HG03575 (cell line): Measurements from ENCODE around the gene PRDM11.

Experiments used
- ATAC-seq: cut with Tn5 transposase; IDR thresholded peaks from one replicate; pipeline ENCODE4 v1.9.1; 2021; ENCODE audit not compliant: unreplicated experiment, insufficient number of reproducible peaks, low FRiP score; ENCODE audit errors: extremely low read depth

Gene PRDM11

DNA sequence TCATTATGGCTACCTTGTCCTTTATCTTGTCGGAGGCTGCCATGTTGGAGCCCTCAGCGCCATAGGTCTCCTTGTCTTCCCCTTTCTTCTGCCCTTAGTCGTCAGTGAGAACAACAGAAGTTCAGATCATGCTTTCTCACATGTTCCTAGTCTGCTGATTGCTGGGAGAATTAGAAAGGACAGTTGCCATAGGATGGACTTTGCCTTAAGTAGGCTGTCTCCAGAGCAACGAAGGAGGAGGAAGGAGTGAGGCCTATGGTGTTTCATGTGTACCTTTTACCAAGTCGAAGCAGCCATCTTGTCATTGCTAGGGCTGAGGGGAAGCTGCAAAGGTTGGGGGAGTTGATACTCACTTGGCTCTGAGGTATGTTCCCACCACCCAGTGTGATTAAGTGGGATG, 77.1 kb downstream of the PRDM11 start:
- no peak for ATAC-seq

DNA sequence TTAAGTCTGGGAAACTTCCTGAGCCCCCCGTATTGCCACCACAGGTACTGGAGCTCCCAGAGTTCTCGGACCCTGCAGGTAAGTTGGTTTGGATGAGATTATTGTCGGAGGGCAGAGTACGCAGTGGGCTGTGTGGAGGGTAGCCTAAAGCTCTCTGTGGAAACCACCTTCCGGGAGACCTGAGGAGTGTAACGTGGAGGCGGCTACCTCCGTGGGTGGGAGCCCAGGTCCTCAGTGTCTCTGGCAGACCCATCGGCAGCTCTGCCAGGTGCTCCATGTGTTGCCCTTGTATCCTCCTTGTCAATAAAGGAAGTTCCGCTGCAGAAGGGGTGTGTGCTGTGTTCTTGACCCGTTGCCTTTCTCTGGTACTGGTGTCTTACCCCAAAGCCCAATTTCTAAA, 78.3 kb downstream of the PRDM11 start:
- no peak for ATAC-seq

DNA sequence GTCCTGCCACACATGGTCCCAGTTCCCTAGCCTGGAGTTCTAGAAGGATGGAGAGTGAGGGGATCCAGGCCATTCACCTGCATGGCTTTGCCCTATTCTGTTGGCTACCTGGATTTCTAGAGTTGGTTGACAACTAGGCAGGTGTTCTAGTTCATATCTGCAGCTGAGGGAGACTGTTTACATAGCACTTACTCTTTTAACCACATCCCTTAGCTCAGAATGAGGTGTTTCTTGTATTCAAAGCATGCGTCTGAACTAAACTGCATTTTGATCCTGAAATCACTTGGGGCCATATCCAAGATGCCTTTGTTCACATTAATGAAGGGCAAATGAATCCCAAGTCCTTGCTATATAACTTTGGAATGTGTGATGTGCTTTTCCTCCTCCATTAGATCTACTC, 78.8 kb downstream of the PRDM11 start:
- no peak for ATAC-seq

DNA sequence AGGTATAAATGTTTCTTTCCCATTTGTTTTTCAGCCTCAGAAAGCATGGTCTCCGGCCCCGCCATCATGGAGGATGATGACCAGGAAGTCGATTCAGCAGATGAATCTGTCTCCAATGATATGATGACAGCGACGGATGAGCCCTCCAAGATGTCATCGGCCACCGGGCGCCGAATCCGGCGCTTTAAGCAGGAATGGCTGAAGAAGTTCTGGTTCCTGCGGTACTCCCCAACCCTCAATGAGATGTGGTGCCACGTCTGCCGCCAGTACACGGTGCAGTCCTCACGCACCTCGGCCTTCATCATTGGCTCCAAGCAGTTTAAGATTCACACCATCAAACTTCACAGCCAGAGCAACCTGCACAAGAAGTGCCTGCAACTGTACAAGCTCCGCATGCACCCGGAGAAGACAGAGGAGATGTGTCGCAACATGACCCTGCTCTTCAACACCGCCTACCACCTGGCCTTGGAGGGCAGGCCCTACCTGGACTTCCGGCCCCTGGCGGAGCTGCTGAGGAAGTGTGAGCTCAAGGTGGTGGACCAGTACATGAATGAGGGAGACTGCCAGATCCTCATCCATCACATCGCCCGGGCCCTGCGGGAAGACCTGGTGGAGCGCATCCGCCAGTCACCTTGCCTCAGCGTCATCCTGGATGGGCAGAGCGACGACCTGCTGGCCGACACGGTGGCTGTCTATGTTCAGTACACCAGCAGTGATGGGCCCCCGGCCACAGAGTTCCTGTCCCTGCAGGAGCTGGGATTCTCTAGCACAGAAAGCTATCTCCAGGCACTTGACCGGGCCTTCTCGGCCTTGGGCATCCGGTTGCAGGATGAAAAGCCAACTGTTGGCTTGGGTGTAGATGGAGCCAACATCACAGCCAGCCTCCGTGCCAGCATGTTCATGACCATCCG, 79.8 kb downstream of the PRDM11 start:
- no peak for ATAC-seq

DNA sequence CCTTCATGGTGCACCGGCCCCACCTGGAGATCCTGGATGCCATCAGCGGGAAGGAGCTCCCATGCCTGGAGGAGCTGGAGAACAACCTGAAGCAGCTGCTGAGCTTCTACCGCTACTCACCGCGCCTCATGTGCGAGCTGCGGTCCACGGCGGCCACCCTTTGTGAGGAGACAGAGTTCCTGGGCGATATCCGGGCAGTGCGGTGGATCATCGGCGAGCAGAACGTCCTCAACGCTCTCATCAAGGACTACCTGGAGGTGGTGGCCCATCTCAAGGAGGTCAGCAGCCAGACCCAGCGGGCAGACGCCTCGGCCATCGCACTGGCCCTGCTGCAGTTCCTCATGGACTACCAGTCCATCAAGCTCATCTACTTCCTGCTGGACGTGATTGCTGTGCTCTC, 80.5 kb downstream of the PRDM11 start:
- ATAC-seq = no peak

DNA sequence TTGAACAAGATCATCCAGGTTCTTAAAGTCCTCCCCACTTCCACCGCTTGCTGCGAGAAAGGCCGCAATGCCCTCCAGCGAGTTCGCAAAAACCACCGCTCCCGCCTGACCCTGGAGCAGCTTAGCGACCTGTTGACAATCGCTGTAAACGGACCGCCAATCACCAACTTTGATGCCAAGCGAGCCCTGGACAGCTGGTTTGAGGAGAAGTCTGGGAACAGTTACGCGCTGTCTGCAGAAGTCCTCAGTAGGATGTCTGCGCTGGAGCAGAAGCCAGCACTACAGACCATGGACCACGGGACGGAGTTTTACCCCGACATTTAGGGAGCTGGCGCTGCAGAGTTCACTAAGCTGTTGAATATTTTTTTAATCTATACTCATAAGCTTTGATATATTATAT, 81.4 kb downstream of the PRDM11 start:
- no peak for ATAC-seq

DNA sequence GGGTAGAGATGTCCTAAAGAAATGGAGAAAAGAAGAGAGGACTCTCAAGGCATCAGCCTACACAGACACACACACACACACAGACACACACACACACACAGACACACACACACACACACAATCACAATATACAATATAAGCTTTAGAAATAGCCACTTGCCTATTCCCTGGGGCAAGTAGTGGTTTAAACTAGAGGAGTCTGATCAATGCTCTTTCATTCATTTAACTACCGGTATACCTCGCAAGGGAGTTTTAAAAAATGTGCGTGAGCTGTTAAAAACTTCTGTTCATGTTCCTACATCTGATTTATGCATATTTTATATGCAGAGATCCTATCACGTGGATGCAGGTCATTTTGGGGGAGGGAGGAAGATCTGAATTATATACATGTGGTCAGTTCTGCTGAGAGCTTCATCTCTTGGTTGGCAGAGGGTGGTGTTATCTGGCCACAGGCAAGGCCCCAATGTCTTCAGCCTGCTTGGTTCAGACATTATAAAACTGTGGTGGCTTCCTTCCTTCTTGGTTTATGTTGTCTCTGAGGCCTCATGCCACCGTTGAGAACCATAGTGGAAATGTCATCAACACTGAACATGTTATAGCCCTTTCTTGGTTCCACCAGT, 83.1 kb downstream of the PRDM11 start:
- ATAC-seq = no peak

DNA sequence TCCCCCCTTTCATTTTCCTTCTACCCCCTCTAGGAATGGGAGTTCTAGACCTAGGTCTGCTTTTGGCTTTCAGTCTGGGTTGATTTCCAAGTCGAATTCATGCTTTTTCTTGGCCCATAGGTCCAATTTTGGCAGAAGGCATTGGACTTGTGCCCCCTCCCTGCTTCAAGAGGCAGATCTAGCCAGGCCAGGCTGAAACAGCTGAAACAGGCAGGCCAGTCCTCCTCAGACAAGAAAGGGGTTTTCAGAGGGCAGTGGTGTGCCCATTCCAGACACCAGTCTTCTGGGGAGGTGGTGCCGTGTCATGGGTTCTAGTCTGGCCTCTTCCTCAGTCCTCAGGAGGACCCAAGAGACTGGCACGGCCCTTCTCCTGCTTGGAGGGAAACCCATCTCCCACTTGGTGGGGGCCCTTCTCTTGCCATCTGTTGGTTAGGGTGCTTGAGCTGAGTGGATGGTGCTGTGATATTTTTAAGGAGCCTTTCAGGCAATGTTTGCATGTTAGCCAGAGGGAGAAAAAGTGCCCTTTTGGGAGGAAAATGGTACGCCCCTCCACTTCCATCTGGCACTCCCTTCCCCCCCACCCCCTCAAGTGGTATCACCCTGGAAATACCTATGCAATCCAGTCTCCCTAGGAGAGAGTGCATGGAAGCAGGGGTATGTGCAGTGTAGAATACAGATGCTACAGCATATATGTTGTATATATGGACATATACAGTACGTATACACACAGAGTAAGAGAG, 86.1 kb downstream of the PRDM11 start:
- no peak for ATAC-seq

DNA sequence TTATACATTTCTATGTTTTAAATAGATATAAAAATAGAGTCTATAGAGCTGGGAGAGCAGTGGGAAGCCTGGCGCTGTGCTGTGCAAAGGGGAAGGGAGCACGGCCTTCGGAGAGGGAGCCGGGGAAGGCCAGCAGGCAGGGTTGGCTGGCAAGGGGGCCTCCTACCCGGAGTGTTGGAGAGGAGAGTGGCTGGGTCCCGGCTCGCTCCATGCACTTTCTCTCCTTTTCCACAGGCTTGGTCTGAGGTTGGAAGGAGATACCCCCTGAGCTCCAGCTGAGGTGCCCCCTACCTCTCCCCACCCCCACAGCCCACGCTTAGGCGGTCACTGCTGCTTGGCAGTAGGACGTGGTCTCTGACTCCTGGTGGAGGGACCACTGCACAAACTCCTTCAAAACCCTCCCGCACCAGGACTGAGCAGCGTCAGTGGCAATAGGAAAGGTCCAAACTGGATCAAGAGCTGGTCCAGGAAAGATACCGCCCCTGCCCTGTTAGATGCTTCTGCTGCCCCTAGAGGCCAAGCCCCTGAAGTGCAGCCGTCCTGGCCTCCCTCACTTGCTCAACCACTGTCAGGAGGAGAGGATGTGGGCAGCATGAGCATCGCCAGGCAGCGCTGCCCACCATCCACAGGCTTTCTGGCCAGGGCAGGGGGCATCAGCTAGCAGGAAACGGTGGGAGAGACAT, 86.8 kb downstream of the PRDM11 start:
- no peak for ATAC-seq

DNA sequence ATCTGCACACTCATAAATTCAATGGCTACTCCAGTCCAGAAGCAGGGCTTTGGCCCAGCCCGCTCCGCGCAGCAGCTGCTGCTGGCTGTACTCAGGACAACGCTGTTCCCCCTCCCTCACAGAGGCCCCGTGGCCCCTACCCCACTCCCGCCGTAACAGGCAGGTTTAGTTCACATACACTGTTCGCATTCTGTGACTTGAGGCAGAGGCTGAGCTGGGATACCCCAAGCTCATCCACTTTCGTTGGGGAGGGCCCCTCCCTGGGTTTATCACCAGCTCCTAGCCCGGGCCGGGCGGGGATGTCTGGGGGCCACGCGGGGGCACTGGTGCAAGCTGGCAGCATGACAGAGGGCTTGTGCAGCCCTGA, 87.3 kb downstream of the PRDM11 start:
- no peak for ATAC-seq

DNA sequence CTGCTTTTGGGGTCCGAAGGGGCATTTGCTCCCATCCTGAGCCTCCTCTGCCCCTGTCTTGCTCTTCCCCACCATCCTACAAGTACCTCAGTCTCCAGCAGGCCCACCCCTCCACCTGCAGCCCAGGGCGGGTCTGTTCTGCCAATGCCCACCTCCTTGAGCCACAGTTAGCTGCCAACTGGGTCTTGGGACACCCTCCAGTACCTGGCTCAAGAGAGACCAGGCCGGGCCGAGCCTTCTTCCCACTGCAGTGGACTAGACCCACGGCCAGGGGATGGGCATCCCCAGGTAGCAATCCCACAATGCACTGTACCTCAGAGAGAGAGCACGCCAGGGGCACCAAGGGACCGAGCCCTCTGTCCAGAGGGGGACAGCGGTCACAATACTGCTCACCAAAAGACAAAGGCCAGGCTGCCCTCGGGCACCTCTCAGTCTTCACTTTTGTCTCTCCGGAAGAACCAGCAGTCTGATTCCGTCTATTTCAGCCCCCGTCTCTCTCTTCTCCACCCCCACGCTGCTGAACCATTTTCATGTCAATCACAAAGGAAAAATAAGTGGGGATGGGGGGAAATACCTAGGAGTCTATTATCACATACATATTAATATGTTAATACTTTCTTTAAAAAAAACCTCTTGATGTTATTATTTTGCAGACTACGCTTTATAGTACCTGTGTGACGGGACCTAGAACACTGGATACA, 88.0 kb downstream of the PRDM11 start:
- no peak for ATAC-seq

DNA sequence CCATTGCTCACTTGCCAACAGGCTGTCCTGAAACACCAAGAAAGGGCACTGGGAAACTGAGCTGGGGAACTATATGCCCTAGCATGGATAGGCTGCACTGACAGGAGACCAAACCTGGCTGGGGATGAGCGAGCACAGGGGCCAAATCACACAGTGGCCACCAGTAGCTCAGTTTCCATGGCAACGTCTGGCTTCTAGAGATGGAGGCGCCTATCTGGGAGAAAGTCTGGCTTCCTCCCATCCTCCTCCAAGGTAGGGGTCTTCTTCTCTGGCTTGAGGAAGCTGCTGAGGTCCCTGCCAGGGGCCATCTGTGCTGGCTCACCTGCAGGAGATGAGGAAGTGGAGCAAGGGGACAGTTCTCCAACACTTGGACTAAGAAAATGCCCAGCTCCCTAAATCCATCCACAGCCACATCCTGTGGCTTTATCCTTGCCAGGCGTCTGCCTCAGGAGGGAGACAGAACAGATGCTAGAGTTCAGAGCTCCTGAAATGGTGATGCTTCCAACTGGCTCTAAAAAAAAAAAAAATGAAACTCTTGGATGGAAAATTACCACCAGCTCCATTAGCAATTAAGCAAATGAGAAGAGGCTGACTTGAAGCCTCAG, 91.4 kb downstream of the PRDM11 start:
- ATAC-seq = no peak

DNA sequence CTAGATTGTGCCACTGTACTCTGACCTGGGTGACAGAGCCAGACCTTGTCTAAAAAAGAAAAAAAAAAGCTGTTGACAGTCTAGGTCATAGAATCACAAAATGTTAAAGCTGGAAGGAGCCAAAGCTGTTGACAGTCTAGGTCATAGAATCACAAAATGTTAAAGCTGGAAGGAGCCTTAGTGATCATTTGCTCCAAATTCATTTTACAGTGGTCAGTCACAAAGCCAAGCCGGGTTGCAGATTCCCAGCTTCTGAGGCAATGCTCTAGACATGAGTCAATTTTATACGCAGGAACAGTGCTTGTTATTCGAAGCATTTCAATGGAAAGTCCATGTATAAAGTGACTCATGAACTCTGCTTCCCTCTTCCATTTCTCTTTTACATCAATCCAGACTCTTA, 92.3 kb downstream of the PRDM11 start:
- ATAC-seq = no peak

DNA sequence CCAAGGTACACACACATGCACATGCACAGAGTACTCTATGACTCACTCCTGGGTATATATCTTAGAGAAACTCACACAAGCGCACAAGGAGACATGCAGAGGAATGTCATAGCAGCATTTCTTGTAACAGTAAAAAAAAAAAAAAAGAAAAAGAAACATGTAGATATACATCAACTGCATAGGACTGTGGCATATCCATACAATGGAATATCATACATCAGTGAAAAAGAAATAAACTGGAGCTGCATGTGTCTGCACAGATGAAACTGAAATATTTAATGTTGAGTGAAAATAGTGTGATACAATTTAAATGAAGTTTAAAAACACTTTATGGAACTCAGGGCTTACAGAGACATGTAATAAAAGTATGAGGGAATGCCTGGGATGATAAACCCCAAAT, 93.3 kb downstream of the PRDM11 start:
- ATAC-seq = no peak

DNA sequence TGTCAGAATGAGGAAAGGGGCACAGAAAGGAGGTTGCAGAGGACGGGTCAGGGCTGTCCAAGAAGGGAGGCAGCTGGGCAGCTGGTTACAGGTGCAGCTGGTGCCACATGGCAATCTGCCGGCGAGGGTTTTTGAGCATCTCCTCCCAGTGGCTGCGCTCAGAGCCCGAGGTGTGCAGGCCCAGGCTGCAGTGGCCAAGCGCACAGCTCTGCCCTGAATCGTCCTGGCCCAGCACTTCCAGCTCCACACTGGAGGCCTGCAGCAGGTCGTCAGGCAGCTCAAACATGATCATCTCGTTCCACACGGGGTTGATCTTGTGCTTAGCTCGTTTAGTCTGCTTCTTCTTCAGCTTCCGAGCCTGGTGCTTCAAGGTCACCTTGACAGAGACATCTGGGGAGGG, 97.5 kb downstream of the PRDM11 start:
- no peak for ATAC-seq

DNA sequence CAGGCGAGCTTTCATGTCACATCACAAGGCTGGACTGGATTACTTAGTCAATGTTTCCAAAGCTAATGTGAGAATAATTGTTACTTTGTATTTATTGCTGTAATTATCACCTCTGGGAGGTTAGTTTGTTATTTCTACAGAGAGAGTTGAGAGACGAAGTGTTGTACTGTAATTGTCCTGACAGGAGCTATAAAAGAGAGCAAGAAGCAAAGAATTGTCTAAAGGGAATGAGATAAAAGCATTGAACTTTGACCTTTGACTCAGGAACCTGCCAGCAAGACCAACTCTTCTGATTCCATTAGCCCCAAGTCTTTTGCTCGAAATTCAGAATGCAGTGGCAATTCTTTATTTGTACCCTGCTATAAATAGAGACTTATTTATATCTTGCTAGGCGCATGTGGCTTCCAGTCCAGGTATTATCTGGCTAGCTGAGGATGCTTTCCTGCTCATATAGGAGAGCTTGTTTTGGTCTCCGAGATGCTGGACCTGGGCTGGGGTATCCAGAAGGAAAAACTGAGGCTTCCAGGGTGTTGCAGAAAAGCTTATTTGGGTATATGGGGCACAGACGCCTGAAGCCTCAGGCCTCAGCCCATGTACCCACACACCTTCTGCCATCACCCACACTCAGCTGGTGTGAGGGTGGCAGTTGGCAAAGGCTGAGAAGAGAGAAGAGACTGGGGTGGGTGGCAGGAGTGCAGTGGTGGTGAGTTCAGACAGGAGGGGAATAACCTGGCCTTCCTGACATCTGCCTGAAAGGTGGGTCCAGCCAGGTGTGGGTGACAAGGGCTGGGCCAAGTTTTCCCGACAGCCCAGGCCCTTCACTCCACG, 99.0 kb downstream of the PRDM11 start:
- ATAC-seq = no peak

DNA sequence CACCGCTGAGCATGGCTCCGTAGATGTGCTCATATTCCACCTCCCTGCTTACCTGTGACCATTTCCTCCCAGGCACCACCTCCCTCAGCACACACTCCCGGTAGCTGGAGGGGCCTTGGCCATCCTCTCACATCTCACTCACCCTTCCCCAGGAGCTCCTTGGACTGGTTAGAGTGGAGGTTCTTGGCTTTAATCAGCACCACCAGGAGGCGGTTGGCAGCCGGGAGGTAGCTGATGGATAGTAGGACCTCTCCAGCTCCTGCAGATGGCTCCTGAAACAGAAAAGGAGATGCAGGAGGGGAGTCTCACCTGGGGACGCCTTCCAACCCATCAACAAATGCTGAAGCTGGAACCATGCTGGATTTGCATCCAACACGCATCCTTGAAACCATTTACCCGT, 99.8 kb downstream of the PRDM11 start:
- ATAC-seq = no peak

DNA sequence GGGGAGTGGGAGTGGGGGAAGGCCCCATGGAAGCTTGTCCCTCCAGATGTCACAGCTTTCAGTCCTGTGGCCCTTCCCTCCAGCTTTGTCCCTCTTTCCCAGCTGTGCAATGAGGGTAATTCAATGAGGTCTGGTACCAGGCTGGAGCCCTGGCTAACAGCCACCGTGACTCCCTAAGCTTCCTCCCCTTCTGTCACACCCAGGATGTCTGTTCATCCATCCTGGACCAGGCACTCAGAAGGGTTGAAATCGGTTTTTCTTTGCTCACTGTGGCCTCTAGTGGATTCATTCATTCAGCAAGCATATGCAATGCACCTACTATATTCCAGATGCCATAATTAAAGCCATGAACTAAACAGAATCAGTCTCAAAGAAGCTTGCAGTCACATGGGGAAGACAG, 101.0 kb downstream of the PRDM11 start:
- no peak for ATAC-seq
